WI38 (cell line): ENCODE data around the gene ANKRD28.
"Not testable (repeated sequence)": the region's sequence is repeated elsewhere in the genome, so short reads cannot be mapped to it uniquely, and the experiment has no call there.

Source experiments
- H3K4me3 ChIP-seq: 2 replicates; pipeline ENCODE4 v1.5.1; 2011; ENCODE audit warnings: low read depth, mild to moderate bottlenecking, control low read depth, low read length
- TF ChIP-seq, protein P1 (sequence below): IDR thresholded peaks from 2 replicates; pipeline ENCODE4 v1.5.1; 2012; ENCODE audit warnings: low read depth, mild to moderate bottlenecking, control low read depth, low read length

Gene ANKRD28

GRCh38 chr3:15629860-15630597 is 167.8 kb downstream of the ANKRD28 start:
- TF ChIP-seq, protein P1, sequence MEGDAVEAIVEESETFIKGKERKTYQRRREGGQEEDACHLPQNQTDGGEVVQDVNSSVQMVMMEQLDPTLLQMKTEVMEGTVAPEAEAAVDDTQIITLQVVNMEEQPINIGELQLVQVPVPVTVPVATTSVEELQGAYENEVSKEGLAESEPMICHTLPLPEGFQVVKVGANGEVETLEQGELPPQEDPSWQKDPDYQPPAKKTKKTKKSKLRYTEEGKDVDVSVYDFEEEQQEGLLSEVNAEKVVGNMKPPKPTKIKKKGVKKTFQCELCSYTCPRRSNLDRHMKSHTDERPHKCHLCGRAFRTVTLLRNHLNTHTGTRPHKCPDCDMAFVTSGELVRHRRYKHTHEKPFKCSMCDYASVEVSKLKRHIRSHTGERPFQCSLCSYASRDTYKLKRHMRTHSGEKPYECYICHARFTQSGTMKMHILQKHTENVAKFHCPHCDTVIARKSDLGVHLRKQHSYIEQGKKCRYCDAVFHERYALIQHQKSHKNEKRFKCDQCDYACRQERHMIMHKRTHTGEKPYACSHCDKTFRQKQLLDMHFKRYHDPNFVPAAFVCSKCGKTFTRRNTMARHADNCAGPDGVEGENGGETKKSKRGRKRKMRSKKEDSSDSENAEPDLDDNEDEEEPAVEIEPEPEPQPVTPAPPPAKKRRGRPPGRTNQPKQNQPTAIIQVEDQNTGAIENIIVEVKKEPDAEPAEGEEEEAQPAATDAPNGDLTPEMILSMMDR = peak; percentile 26; the same call in 1 of the 2 replicates
- H3K4me3 ChIP-seq = peak overlapping the region; percentile 47

DNA sequence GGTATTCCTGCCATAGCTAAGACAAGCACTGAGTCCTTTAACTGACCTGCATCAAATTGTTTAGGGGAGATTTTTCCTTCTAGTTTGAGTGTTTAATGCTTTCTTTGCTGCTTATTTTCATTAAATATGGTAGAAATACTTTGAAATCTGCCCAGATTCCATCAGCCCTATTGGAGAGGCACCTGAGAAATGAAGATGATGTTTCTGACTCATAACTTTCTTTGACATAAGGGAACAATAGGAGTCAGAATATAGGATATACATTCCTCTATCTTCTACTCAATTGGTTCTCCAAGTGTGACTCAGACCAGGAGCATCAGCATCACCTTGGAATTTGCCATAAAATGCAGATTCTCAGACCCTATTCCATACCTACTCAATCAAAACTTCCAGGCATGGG is 168.8 kb downstream of the ANKRD28 start:
- TF ChIP-seq, protein P1 = no peak
- H3K4me3 ChIP-seq = no peak overlapping the region

- H3K4me3 ChIP-seq = no peak overlapping the region
- TF ChIP-seq, protein P1 = no peak
Observed at GRCh38 chr3:15623535-15624440, 174.0 kb downstream of the ANKRD28 start.

- H3K4me3 ChIP-seq = not testable (repeated sequence)
Observed at GRCh38 chr3:15619659-15620464, 177.9 kb downstream of the ANKRD28 start.
